OCI-LY7 (cell line): ENCODE measurements around the gene PTH1R. TPM values are rescaled to one million over a fixed set of nuclear protein-coding genes. Genes with fewer than 3 reads are reported as not detected.

Source experiments
- BruUV-seq: library from RNA; stranded (reverse); fragments of 400-500 nt; replicated peaks from 2 replicates; lab custom pipeline; 2021; lab: Mats Ljungman, UMichigan
- CTCF ChIA-PET: fragments of 300-600 bp; sonication (Branson Sonifier 250); formaldehyde crosslinking; loops from one replicate; lab custom pipeline; 2022; ENCODE audit warnings: antibody characterized with exemption; ENCODE audit not compliant: unreplicated experiment; lab: Charles Lee
- POLR2A ChIA-PET: fragments of 300-600 bp; sonication (Branson Sonifier 250); formaldehyde crosslinking; loops from one replicate; lab custom pipeline; 2022; ENCODE audit warnings: antibody characterized with exemption; lab: Charles Lee
- DNase-seq: peaks from one replicate; pipeline ENCODE4 v3.0.0-alpha.2; 2015; ENCODE audit warnings: low spot score
- H2AFZ ChIP-seq: fragments of 200-600 bp; sonication (generic), shearing (Covaris generic); 2 replicates; pipeline ENCODE4 v1.6.1; 2014; ENCODE audit warnings: mild to moderate bottlenecking, antibody characterized with exemption, low read length, moderate library complexity
- H3K27ac ChIP-seq: fragments of 200-600 bp; sonication (generic); 2 replicates; pipeline ENCODE4 v1.5.1; 2014; ENCODE audit warnings: mixed run types, low read depth, mild to moderate bottlenecking, moderate library complexity, low read length, inconsistent platforms; ENCODE audit not compliant: poor library complexity, severe bottlenecking
- H3K36me3 ChIP-seq: fragments of 200-600 bp; sonication (generic); 2 replicates; pipeline ENCODE4 v1.6.1; 2014; ENCODE audit warnings: mild to moderate bottlenecking, antibody characterized with exemption, low read length, moderate library complexity, mixed read lengths; ENCODE audit not compliant: insufficient read depth
- H3K4me1 ChIP-seq: fragments of 200-600 bp; sonication (generic); 2 replicates; pipeline ENCODE4 v1.5.1; 2014; ENCODE audit warnings: mild to moderate bottlenecking, low read length; ENCODE audit not compliant: insufficient read depth, poor library complexity, severe bottlenecking
- H3K4me2 ChIP-seq: fragments of 200-600 bp; sonication (generic); 2 replicates; pipeline ENCODE4 v1.6.1; 2014; ENCODE audit warnings: mild to moderate bottlenecking, low read length
- H3K4me3 ChIP-seq: fragments of 200-600 bp; sonication (generic); 2 replicates; pipeline ENCODE4 v1.5.1; 2014; ENCODE audit warnings: mild to moderate bottlenecking, low read depth, low read length; ENCODE audit not compliant: poor library complexity, severe bottlenecking
- H3K79me2 ChIP-seq: fragments of 200-600 bp; sonication (generic); 2 replicates; pipeline ENCODE4 v1.6.1; 2016; ENCODE audit warnings: low read depth, mild to moderate bottlenecking, low read length, moderate library complexity, mixed read lengths; ENCODE audit not compliant: insufficient read depth
- H3K9me2 ChIP-seq: fragments of 200-600 bp; sonication (generic); 2 replicates; pipeline ENCODE4 v1.6.1; 2016; ENCODE audit warnings: mild to moderate bottlenecking, low read length, mixed read lengths; ENCODE audit not compliant: insufficient read depth
- H3K9me3 ChIP-seq: fragments of 200-600 bp; sonication (generic); 2 replicates; pipeline ENCODE4 v1.6.1; 2014; ENCODE audit warnings: mild to moderate bottlenecking, mixed run types, low read length, mixed read lengths
- H4K20me1 ChIP-seq: fragments of 200-600 bp; sonication (generic); 2 replicates; pipeline ENCODE4 v1.6.1; 2014; ENCODE audit warnings: mild to moderate bottlenecking, antibody characterized with exemption, low read length, moderate library complexity, mixed read lengths; ENCODE audit not compliant: insufficient read depth
- CTCF ChIP-seq: fragments of 200-600 bp; sonication (generic); conservative IDR thresholded peaks from 2 replicates; pipeline ENCODE4 v1.5.1; 2014; ENCODE audit warnings: mild to moderate bottlenecking, antibody characterized with exemption, low read length, moderate library complexity, mixed read lengths
- EZH2phosphoT487 ChIP-seq: fragments of 200-600 bp; sonication (generic); IDR thresholded peaks from 2 replicates; pipeline ENCODE4 v1.6.1; 2018; ENCODE audit warnings: low read depth, borderline replicate concordance, mild to moderate bottlenecking, mixed run types, antibody characterized with exemption, low read length, moderate library complexity, mixed read lengths
- intact Hi-C: fragments of 100-400 bp; cut with micrococcal nuclease; formaldehyde crosslinking; loops from one replicate; pipeline ENCODE4 v1.10.0; 2022; ENCODE audit not compliant: unreplicated experiment
- total RNA-seq, 2 experiments: library from RNA; depleted of rRNA in 1 of 2; stranded (reverse); fragments of >200 nt in 1 of 2; shearing (Covaris generic) in 1 of 2; gene quantifications; 2 replicates each; pipeline ENCODE4 v1.2.3, GENCODE V29; 2014 to 2022

PTH1R gene
- total RNA-seq, 2 experiments from 2014 or later, result not detected

DNA sequence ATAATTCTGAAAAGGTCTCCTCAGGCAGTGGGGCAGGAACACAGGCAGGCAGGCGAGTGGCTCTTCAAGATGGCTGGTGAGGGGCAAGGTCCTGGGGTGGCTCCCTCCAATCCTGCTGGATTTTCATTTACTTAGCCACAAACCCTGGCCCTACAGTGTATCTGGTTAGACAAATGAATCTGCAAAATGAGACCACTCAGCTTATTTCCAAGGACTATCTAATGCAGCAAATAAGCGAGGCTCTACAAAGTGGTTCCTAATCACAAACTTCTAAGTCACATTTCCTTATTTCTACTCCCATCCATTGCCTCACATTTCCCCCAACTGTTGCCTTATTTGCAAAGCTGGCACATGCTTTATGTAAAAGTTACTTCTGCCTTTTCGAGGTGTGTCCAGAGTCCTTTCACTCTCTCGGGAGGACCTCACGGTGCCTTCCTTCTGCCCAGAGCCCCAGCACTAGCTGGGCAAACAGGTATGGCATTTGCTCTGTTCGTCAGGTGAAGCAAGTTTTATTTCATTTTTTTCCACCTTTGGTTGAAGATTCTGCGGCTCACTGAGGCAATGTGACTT, 58.6 kb downstream of the PTH1R start:
- POLR2A ChIA-PET, result interaction anchor here (0.8 to 1.7 kb wide), 6 partner anchors 10 to 44 kb away, joined by 3 to 6 read pairs (median 4); partner anchors contain the start of gene NBEAL2
- H3K79me2 ChIP-seq, result peaks cover 99% of the 10 kb centered on the region

GRCh38 chr3:46936733-46937250, 59.3 kb downstream of the PTH1R start:
- CTCF ChIA-PET, result interaction anchor here (1.2 kb wide), 1 partner anchor 50 kb away, joined by 3 read pairs; no protein-coding TSS in a partner anchor
- no peak overlapping the region for H3K27ac ChIP-seq
- peaks cover 95% of the 10 kb centered on the region for H3K36me3 ChIP-seq
- intact Hi-C loops, result no loop called here
- no peak for DNase-seq
- peaks cover 96% of the 10 kb centered on the region for H3K79me2 ChIP-seq
- peaks cover 70% of the 10 kb centered on the region for H3K4me1 ChIP-seq
- no peak overlapping the region for H3K4me3 ChIP-seq
- no peak overlapping the region for H2AFZ ChIP-seq
- POLR2A ChIA-PET, result no interaction called here
- H3K9me3 ChIP-seq, result no peaks in the 10 kb centered on the region
- H3K9me2 ChIP-seq, result no peaks in the 10 kb centered on the region
- TF ChIP-seq EZH2phosphoT487, result no peak
- no peak for TF ChIP-seq CTCF
- H4K20me1 ChIP-seq, result peaks cover 9% of the 10 kb centered on the region; the same call in 1 of the 2 replicates
- BruUV-seq, result no TSS peak
- no peak overlapping the region for H3K4me2 ChIP-seq

More for the DNA sequence above, 58.6 kb downstream of the PTH1R start:
- Histone ChIP-seq H3K4me1 (peaks cover 77% of the 10 kb centered on the region), H2AFZ (no peak overlapping the region), H3K9me3 (no peaks in the 10 kb centered on the region), H4K20me1 (peaks cover 9% of the 10 kb centered on the region; the same call in 1 of the 2 replicates), H3K9me2 (no peaks in the 10 kb centered on the region), H3K27ac (no peak overlapping the region), H3K4me3 (no peak overlapping the region), H3K4me2 (no peak overlapping the region), H3K36me3 (peaks cover 96% of the 10 kb centered on the region)
- TSS peak; percentile 21 for BruUV-seq
- CTCF ChIA-PET, result interaction anchor here (0.8 to 1.2 kb wide), 2 partner anchors 13 to 51 kb away, joined by 3 read pairs; no protein-coding TSS in a partner anchor
- DNase-seq, result no peak
- intact Hi-C loops, result no loop called here
- no peak for TF ChIP-seq CTCF

- TF ChIP-seq EZH2phosphoT487 (no peak), CTCF (no peak)
- Histone ChIP-seq H3K9me3 (no peaks in the 10 kb centered on the region), H2AFZ (no peak overlapping the region), H3K36me3 (peaks cover 95% of the 10 kb centered on the region), H3K4me3 (no peak overlapping the region), H3K4me1 (peaks cover 57% of the 10 kb centered on the region), H3K4me2 (no peak overlapping the region), H3K27ac (no peak overlapping the region), H3K9me2 (no peaks in the 10 kb centered on the region), H3K79me2 (peaks cover 96% of the 10 kb centered on the region), H4K20me1 (peaks cover 6% of the 10 kb centered on the region)
- ChIA-PET CTCF (no interaction called here), POLR2A (interaction anchor here (0.6 to 1.7 kb wide), 5 partner anchors 9 to 1902 kb away, joined by 3 to 10 read pairs (median 8); no protein-coding TSS in a partner anchor)
- no TSS peak for BruUV-seq
- no peak for DNase-seq
- intact Hi-C loops, result no loop called here
Measured at GRCh38 chr3:46938118-46938517, 60.6 kb downstream of the PTH1R start.
